ENCODE measurements around the gene TYW5. TPM values are rescaled to one million over a fixed set of nuclear protein-coding genes. Genes with fewer than 3 reads are reported as not detected.

The TYW5 gene
- total RNA-seq, 1 donor from 2014 or later = 9.2 TPM

DNA sequence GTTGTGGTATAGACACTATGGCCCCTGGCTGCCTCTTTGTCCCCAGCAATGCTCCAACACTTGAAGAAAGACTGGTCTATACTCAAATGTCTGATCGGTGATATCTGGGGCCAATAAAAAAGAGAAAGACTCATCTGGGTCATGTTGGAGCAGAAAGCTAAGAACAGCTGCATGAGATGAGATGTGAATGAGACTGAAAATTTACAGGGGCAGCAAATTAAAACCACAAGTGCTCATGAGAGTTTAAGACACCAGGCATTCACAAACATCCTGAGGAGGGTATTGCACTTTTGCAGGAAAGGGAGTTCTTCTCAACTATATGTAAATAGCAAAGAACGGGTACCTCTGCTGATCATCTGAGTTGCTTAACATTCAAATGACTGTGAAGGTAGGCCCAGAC is 36.4 kb upstream of the TYW5 start:
- DNase-seq (ENCODE audit: low read depth) (no peak), FAIRE-seq (no peak)
- Histone ChIP-seq H3K36me3 (ENCODE audit: insufficient read depth, low read length) (no peaks in the 10 kb centered on the region), H3K4me3 (ENCODE audit: insufficient read depth, low read depth, low read length) (no peak overlapping the region), H4K20me1 (ENCODE audit: insufficient read depth, low read length) (no peaks in the 10 kb centered on the region), H3K27ac (ENCODE audit: low read depth, low read length) (no peak overlapping the region), H3K4me2 (ENCODE audit: low read length) (no peak overlapping the region), H3K79me2 (ENCODE audit: insufficient read depth, low read length) (no peaks in the 10 kb centered on the region), H3K9me3 (ENCODE audit: insufficient read depth, low read depth, low read length) (no peaks in the 10 kb centered on the region), H3K9ac (ENCODE audit: low read length) (no peak overlapping the region), H3K27me3 (ENCODE audit: insufficient read depth, low read length) (no peaks in the 10 kb centered on the region), H3K4me1 (ENCODE audit: insufficient read depth, low read length) (no peaks in the 10 kb centered on the region), H2AFZ (ENCODE audit: low read depth, low read length) (no peak overlapping the region)
- H3K27ac Mint-ChIP-seq (ENCODE audit: unreplicated experiment) = no peak overlapping the region
- H3K9me3 Mint-ChIP-seq (ENCODE audit: unreplicated experiment) = no peaks in the 10 kb centered on the region
- H3K36me3 Mint-ChIP-seq (ENCODE audit: low read depth, unreplicated experiment) = no peaks in the 10 kb centered on the region
- TF ChIP-seq CTCF (IDR thresholded peaks at IDR 0.05; ENCODE audit: insufficient read depth, low read depth, low read length) (no peak), EZH2 (IDR thresholded peaks at IDR 0.05; ENCODE audit: insufficient read depth, low read length) (no peak)
- no peaks in the 10 kb centered on the region for H3K4me1 Mint-ChIP-seq (ENCODE audit: low read depth, unreplicated experiment)
- no peak overlapping the region for H3K4me3 Mint-ChIP-seq (ENCODE audit: unreplicated experiment)
- H3K27me3 Mint-ChIP-seq (ENCODE audit: low read depth, unreplicated experiment) = peaks cover 4% of the 10 kb centered on the region

- Histone ChIP-seq H3K9ac (ENCODE audit: low read length) (no peak overlapping the region), H3K27ac (ENCODE audit: low read depth, low read length) (no peak overlapping the region), H3K36me3 (ENCODE audit: insufficient read depth, low read length) (no peaks in the 10 kb centered on the region), H3K4me3 (ENCODE audit: insufficient read depth, low read depth, low read length) (no peak overlapping the region), H3K79me2 (ENCODE audit: insufficient read depth, low read length) (no peaks in the 10 kb centered on the region), H3K9me3 (ENCODE audit: insufficient read depth, low read depth, low read length) (no peaks in the 10 kb centered on the region), H2AFZ (ENCODE audit: low read depth, low read length) (no peak overlapping the region), H4K20me1 (ENCODE audit: insufficient read depth, low read length) (no peaks in the 10 kb centered on the region), H3K4me2 (ENCODE audit: low read length) (no peak overlapping the region), H3K4me1 (ENCODE audit: insufficient read depth, low read length) (no peaks in the 10 kb centered on the region), H3K27me3 (ENCODE audit: insufficient read depth, low read length) (no peaks in the 10 kb centered on the region)
- Mint-ChIP-seq H3K4me1 (ENCODE audit: low read depth, unreplicated experiment) (peaks cover 2% of the 10 kb centered on the region), H3K4me3 (ENCODE audit: unreplicated experiment) (no peak overlapping the region), H3K27me3 (ENCODE audit: low read depth, unreplicated experiment) (peaks cover 4% of the 10 kb centered on the region), H3K27ac (ENCODE audit: unreplicated experiment) (no peak overlapping the region), H3K36me3 (ENCODE audit: low read depth, unreplicated experiment) (no peaks in the 10 kb centered on the region), H3K9me3 (ENCODE audit: unreplicated experiment) (no peaks in the 10 kb centered on the region)
- TF ChIP-seq CTCF (IDR thresholded peaks at IDR 0.05; ENCODE audit: insufficient read depth, low read depth, low read length) (no peak), EZH2 (IDR thresholded peaks at IDR 0.05; ENCODE audit: insufficient read depth, low read length) (no peak)
- DNase-seq (ENCODE audit: low read depth) (no peak), FAIRE-seq (no peak)
These were observed 34.5 kb upstream of the TYW5 start for GRCh38 chr2:199989822-199990221.

GRCh38 chr2:199988151-199988550 is 32.9 kb upstream of the TYW5 start:
- no peak overlapping the region for H2AFZ ChIP-seq (ENCODE audit: low read depth, low read length)
- H3K9ac ChIP-seq (ENCODE audit: low read length) = no peak overlapping the region
- TF ChIP-seq CTCF (IDR thresholded peaks at IDR 0.05; ENCODE audit: insufficient read depth, low read depth, low read length) = no peak
- no peak for TF ChIP-seq EZH2 (IDR thresholded peaks at IDR 0.05; ENCODE audit: insufficient read depth, low read length)
- no peaks in the 10 kb centered on the region for H3K79me2 ChIP-seq (ENCODE audit: insufficient read depth, low read length)
- Mint-ChIP-seq H3K4me1 (ENCODE audit: low read depth, unreplicated experiment) (peaks cover 2% of the 10 kb centered on the region), H3K36me3 (ENCODE audit: low read depth, unreplicated experiment) (no peaks in the 10 kb centered on the region), H3K27ac (ENCODE audit: unreplicated experiment) (no peak overlapping the region), H3K4me3 (ENCODE audit: unreplicated experiment) (no peak overlapping the region), H3K9me3 (ENCODE audit: unreplicated experiment) (no peaks in the 10 kb centered on the region), H3K27me3 (ENCODE audit: low read depth, unreplicated experiment) (no peaks in the 10 kb centered on the region)
- no peaks in the 10 kb centered on the region for H3K9me3 ChIP-seq (ENCODE audit: insufficient read depth, low read depth, low read length)
- H3K27me3 ChIP-seq (ENCODE audit: insufficient read depth, low read length) = no peaks in the 10 kb centered on the region
- peak overlapping the region; percentile 42 for H3K4me2 ChIP-seq (ENCODE audit: low read length)
- H3K36me3 ChIP-seq (ENCODE audit: insufficient read depth, low read length) = no peaks in the 10 kb centered on the region
- H3K27ac ChIP-seq (ENCODE audit: low read depth, low read length) = no peak overlapping the region
- H4K20me1 ChIP-seq (ENCODE audit: insufficient read depth, low read length) = no peaks in the 10 kb centered on the region
- no peak overlapping the region for H3K4me3 ChIP-seq (ENCODE audit: insufficient read depth, low read depth, low read length)
- H3K4me1 ChIP-seq (ENCODE audit: insufficient read depth, low read length) = no peaks in the 10 kb centered on the region
- DNase-seq (ENCODE audit: low read depth) (peak; percentile 19), FAIRE-seq (no peak)

Data from astrocyte (in vitro differentiated cells and primary cell).